A549 (cell line): Measurements from ENCODE around the gene ZNF180. TPM values are rescaled to one million over a fixed set of nuclear protein-coding genes. Genes with fewer than 3 reads are reported as not detected.

Experiments
- ATAC-seq, 2 experiments: fragments of 200-7000 bp in 1 of 2; fragments of >200 bp in 1 of 2; cut with Nextera tagmentation in 1 of 2; cut with Tn5 transposase in 1 of 2; 3 replicates each; pipeline versions ENCODE4 v1.8.0 to v1.9.1; 2018 to 2020; ENCODE audit warnings: mild to moderate bottlenecking in 1 of 2, moderate library complexity in 1 of 2
- CTCF ChIA-PET: fragments of 300-600 bp; sonication (Branson Sonifier 250); formaldehyde crosslinking; extraction: SDS; loops from one replicate; lab custom pipeline; 2021; ENCODE audit warnings: antibody characterized with exemption, inconsistent platforms; lab: Yijun Ruan, JAX
- POLR2A ChIA-PET: fragments of 350-600 bp; formaldehyde crosslinking; extraction: SDS; loops from one replicate; lab custom pipeline; 2021; ENCODE audit warnings: antibody characterized with exemption, inconsistent platforms; lab: Yijun Ruan, JAX
- DNase-seq, 2 experiments: peaks; one replicate each; pipeline versions ENCODE4 v3.0.0 to v3.0.0-alpha.2; 2011 to 2016; ENCODE audit warnings: low read depth in 1 of 2, low spot score in 1 of 2
- FAIRE-seq: peaks from 2 replicates; lab custom pipeline; 2011; peaks lifted over from hg19 to GRCh38; lab: Jason Lieb, UNC
- H3K27ac ChIP-seq, 2 experiments: fragments of >200 bp; sonication (Bioruptor Twin); formaldehyde crosslinking; 3 replicates each; pipeline ENCODE4 v1.5.1; 2016 to 2017
- H3K4me1 ChIP-seq: fragments of >200 bp; sonication (Bioruptor Twin); formaldehyde crosslinking; 3 replicates; pipeline ENCODE4 v1.6.1; 2016
- H3K4me2 ChIP-seq: fragments of >200 bp; sonication (Bioruptor Twin); formaldehyde crosslinking; 3 replicates; pipeline ENCODE4 v1.6.1; 2016
- H3K4me3 ChIP-seq: fragments of >200 bp; sonication (Bioruptor Twin); formaldehyde crosslinking; 3 replicates; pipeline ENCODE4 v1.5.1; 2016
- H3K9me3 ChIP-seq: fragments of >200 bp; sonication (Bioruptor Twin); formaldehyde crosslinking; 3 replicates; pipeline ENCODE4 v1.6.1; 2016
- ATOH8 ChIP-seq: fragments of 250-450 bp; sonication (Bioruptor Pico); IDR thresholded peaks from 2 replicates; pipeline ENCODE4 v1.5.0; 2020; ENCODE audit warnings: low read depth, mild to moderate bottlenecking, moderate library complexity
- BCL3 ChIP-seq: fragments of >200 bp; sonication (Bioruptor Twin); formaldehyde crosslinking; IDR thresholded peaks from 3 replicates; pipeline ENCODE4 v1.6.1; 2016
- BHLHE40 ChIP-seq: IDR thresholded peaks from 2 replicates; pipeline ENCODE4 v1.6.1; 2012; ENCODE audit warnings: low read depth, low read length, inconsistent platforms
- CBX2 ChIP-seq: fragments of 200-600 bp; sonication (generic); IDR thresholded peaks from 2 replicates; pipeline ENCODE4 v1.6.1; 2016; ENCODE audit warnings: low read depth, mild to moderate bottlenecking, borderline replicate concordance
- CHD4 ChIP-seq: fragments of 200-600 bp; sonication (generic); IDR thresholded peaks from 2 replicates; pipeline ENCODE4 v1.6.1; 2016; ENCODE audit warnings: antibody characterized with exemption, mild to moderate bottlenecking, borderline replicate concordance
- ELK1 ChIP-seq: fragments of 150-350 bp; IDR thresholded peaks from 2 replicates; pipeline ENCODE4 v1.6.1; 2014; ENCODE audit warnings: low read depth, mild to moderate bottlenecking, low read length
- EP300 ChIP-seq, 2 experiments: fragments of >200 bp; sonication (Bioruptor Twin); formaldehyde crosslinking; IDR thresholded peaks; 2 replicates in 1 of 2; 3 replicates in 1 of 2; pipeline ENCODE4 v1.6.1; 2016 to 2017
- FOSB ChIP-seq: fragments of 250-450 bp; sonication (Bioruptor Pico); IDR thresholded peaks from 2 replicates; pipeline ENCODE4 v1.5.0; 2020; ENCODE audit warnings: mild to moderate bottlenecking, moderate library complexity
- FOXS1 ChIP-seq: fragments of 250-450 bp; sonication (Bioruptor Pico); IDR thresholded peaks from 2 replicates; pipeline ENCODE4 v1.5.0; 2020; ENCODE audit warnings: mild to moderate bottlenecking, moderate library complexity
- HDAC2 ChIP-seq: fragments of 200-600 bp; sonication (generic); IDR thresholded peaks from 2 replicates; pipeline ENCODE4 v1.6.1; 2016
- HMGXB4 ChIP-seq: fragments of 250-450 bp; sonication (Bioruptor Pico); IDR thresholded peaks from 2 replicates; pipeline ENCODE4 v1.5.0; 2021; ENCODE audit warnings: mild to moderate bottlenecking, moderate library complexity, borderline replicate concordance
- HOXA7 ChIP-seq: fragments of 250-450 bp; sonication (Bioruptor Pico); IDR thresholded peaks from 2 replicates; pipeline ENCODE4 v1.5.0; 2020; ENCODE audit warnings: mild to moderate bottlenecking, moderate library complexity
- JUN ChIP-seq, 2 experiments: fragments of >200 bp; sonication (Bioruptor Twin); formaldehyde crosslinking; IDR thresholded peaks; 2 replicates in 1 of 2; 3 replicates in 1 of 2; pipeline ENCODE4 v1.6.1; 2016 to 2017
- JUNB ChIP-seq: fragments of >200 bp; sonication (Bioruptor Twin); formaldehyde crosslinking; IDR thresholded peaks from 2 replicates; pipeline ENCODE4 v1.6.1; 2016
- KDM1A ChIP-seq: fragments of 200-600 bp; sonication (generic); IDR thresholded peaks from 2 replicates; pipeline ENCODE4 v1.6.1; 2016; ENCODE audit warnings: low read depth, mild to moderate bottlenecking
- MAFK ChIP-seq: fragments of 450-650 bp; IDR thresholded peaks from 2 replicates; pipeline ENCODE4 v1.6.1; 2014; ENCODE audit not compliant: partially characterized antibody
- MAZ ChIP-seq: fragments of 150-350 bp; IDR thresholded peaks from 2 replicates; pipeline ENCODE4 v1.6.1; 2014; ENCODE audit warnings: antibody characterized with exemption, low read depth, low read length, borderline replicate concordance
- NFE2L2 ChIP-seq: fragments of 150-350 bp; conservative IDR thresholded peaks from 2 replicates; pipeline ENCODE4 v1.6.1; 2014; ENCODE audit warnings: low read length
- NPAS2 ChIP-seq: fragments of 250-450 bp; sonication (Bioruptor Pico); IDR thresholded peaks from 2 replicates; pipeline ENCODE4 v1.8.0; 2022; ENCODE audit warnings: mild to moderate bottlenecking, moderate library complexity, borderline replicate concordance
- PBX3 ChIP-seq: IDR thresholded peaks from 2 replicates; pipeline ENCODE4 v1.6.1; 2012
- POLR2AphosphoS2 ChIP-seq: conservative IDR thresholded peaks from 2 replicates; pipeline ENCODE4 v1.6.1; 2012; ENCODE audit warnings: low read length, improper control_type of control experiment, inconsistent platforms
- RAD21 ChIP-seq, 2 experiments: fragments of >200 bp in 1 of 2; sonication (Bioruptor Twin) in 1 of 2; formaldehyde crosslinking in 1 of 2; IDR thresholded peaks in 1 of 2; conservative IDR thresholded peaks in 1 of 2; 2 replicates in 1 of 2; 3 replicates in 1 of 2; pipeline ENCODE4 v1.6.1; 2012 to 2018; ENCODE audit warnings: inconsistent platforms in 1 of 2
- RARB ChIP-seq: fragments of 250-450 bp; sonication (Bioruptor Pico); IDR thresholded peaks from 2 replicates; pipeline ENCODE4 v1.8.0; 2021; ENCODE audit warnings: mild to moderate bottlenecking, moderate library complexity
- RFX5 ChIP-seq: fragments of 450-650 bp; IDR thresholded peaks from 2 replicates; pipeline ENCODE4 v1.7.1; 2014; ENCODE audit warnings: antibody characterized with exemption, mild to moderate bottlenecking, moderate library complexity
- RNF2 ChIP-seq: fragments of 200-600 bp; sonication (generic); IDR thresholded peaks from 2 replicates; pipeline ENCODE4 v1.6.1; 2016; ENCODE audit warnings: low read depth, mild to moderate bottlenecking, antibody characterized with exemption, moderate library complexity, borderline replicate concordance
- TFCP2L1 ChIP-seq: fragments of 250-450 bp; sonication (Bioruptor Pico); IDR thresholded peaks from 2 replicates; pipeline ENCODE4 v1.5.0; 2021; ENCODE audit warnings: mild to moderate bottlenecking
- ZFP36 ChIP-seq: fragments of 450-650 bp; IDR thresholded peaks from 2 replicates; pipeline ENCODE4 v1.6.1; 2014; ENCODE audit warnings: borderline replicate concordance; ENCODE audit not compliant: partially characterized antibody
- ZSCAN20 ChIP-seq: fragments of 250-450 bp; sonication (Bioruptor Pico); IDR thresholded peaks from 2 replicates; pipeline ENCODE4 v1.8.0; 2022; ENCODE audit warnings: mild to moderate bottlenecking, moderate library complexity
- WGBS: methylation state at CpG from one replicate; pipeline ENCODE4 v1.1.6; 2017; ENCODE audit errors: missing lambda C conversion rate; 5-methylcytosine and 5-hydroxymethylcytosine counted together
- polyA minus RNA-seq: library from RNA; depleted of rRNA, polyadenylated mRNA; stranded (reverse); fragments of >200 nt; gene quantifications from 2 replicates; pipeline ENCODE4 v1.2.3, GENCODE V29; 2011; rRNA and poly(A)+ RNA removed
- polyA plus RNA-seq, 4 experiments: library from polyadenylated mRNA; depleted of rRNA in 3 of 4; stranded (reverse); fragments of >200 nt; fragmentation: RNase III in 1 of 4; extraction: RNeasy Plus Mini Kit Qiagen cat#74134 plus additional on column Dnase treatment in 1 of 4; gene quantifications; 2 replicates in 3 of 4; 3 replicates in 1 of 4; pipeline ENCODE4 v1.2.3, GENCODE V29; 2011 to 2017
- TF ChIP-seq, protein P1 (sequence below): fragments of >200 bp; sonication (Bioruptor Twin); formaldehyde crosslinking; IDR thresholded peaks from 3 replicates; pipeline ENCODE4 v1.5.1; 2016

ZNF180 gene
- polyA plus RNA-seq (2011; rRNA removed) (4.1 and 7.7 TPM in 2 replicates), polyA plus RNA-seq (2017; fragmentation: RNase III; extraction: RNeasy Plus Mini Kit Qiagen cat#74134 plus additional on column Dnase treatment) (8.1 to 8.7 TPM (median 8.1 TPM) in 3 replicates), polyA minus RNA-seq (2.2 and 2.9 TPM in 2 replicates)
- polyA plus RNA-seq (2012; cell fraction: cytosol; rRNA removed): 2.7 and 4.4 TPM in 2 replicates
- polyA plus RNA-seq (2012; cell fraction: nucleus; rRNA removed): 6.6 and 7.7 TPM in 2 replicates

- Histone ChIP-seq H3K4me2 (peak within 1 kb of the TSS; percentile 82), H3K9me3 (peaks cover 64% of the 10 kb centered on the region), H3K27ac (peak within 1 kb of the TSS; percentile 88 to 90), H3K4me1 (peaks cover 5% of the 10 kb centered on the region; the same call in 1 of the 3 replicates), H3K4me3 (peak within 1 kb of the TSS; percentile 77)
- DNase-seq: peak; percentile 98 to 99
- peak; percentile 32 for FAIRE-seq
- CTCF ChIA-PET: interaction anchor here (0.6 to 1.4 kb wide), 10 partner anchors 9 to 752 kb away, joined by 3 to 5 read pairs (median 3); no protein-coding TSS in a partner anchor
- under 1% methylated on average over 54 of the region's 78 CpGs for WGBS
- POLR2A ChIA-PET: interaction anchor here (0.7 to 1.8 kb wide), 12 partner anchors 9 to 549 kb away, joined by 3 to 7 read pairs (median 4); partner anchors contain the start of genes PVR, ZNF221, ZNF224 and ZNF226
- peak; percentile 92 to 96 for ATAC-seq
- TF ChIP-seq JUN (IDR thresholded peaks at IDR 0.05): peak; percentile 74 to 98; a peak in 4 of 5 replicates
- no peak for TF ChIP-seq ATOH8 (CRISPR knock-in tag)
- peak; percentile 86; the same call in 2 of the 3 replicates for TF ChIP-seq BCL3
- no peak; the same call in 1 of the 2 replicates for TF ChIP-seq PBX3
- TF ChIP-seq FOSB (CRISPR knock-in tag): no peak
- no peak for TF ChIP-seq RNF2
- peak; percentile 39; the same call in 1 of the 2 replicates for TF ChIP-seq MAZ
- TF ChIP-seq NFE2L2: no peak
- TF ChIP-seq, protein P1, sequence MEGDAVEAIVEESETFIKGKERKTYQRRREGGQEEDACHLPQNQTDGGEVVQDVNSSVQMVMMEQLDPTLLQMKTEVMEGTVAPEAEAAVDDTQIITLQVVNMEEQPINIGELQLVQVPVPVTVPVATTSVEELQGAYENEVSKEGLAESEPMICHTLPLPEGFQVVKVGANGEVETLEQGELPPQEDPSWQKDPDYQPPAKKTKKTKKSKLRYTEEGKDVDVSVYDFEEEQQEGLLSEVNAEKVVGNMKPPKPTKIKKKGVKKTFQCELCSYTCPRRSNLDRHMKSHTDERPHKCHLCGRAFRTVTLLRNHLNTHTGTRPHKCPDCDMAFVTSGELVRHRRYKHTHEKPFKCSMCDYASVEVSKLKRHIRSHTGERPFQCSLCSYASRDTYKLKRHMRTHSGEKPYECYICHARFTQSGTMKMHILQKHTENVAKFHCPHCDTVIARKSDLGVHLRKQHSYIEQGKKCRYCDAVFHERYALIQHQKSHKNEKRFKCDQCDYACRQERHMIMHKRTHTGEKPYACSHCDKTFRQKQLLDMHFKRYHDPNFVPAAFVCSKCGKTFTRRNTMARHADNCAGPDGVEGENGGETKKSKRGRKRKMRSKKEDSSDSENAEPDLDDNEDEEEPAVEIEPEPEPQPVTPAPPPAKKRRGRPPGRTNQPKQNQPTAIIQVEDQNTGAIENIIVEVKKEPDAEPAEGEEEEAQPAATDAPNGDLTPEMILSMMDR: peak; percentile 26; the same call in 1 of the 3 replicates
- TF ChIP-seq HMGXB4 (CRISPR knock-in tag): peak; percentile 80
- no peak for TF ChIP-seq BHLHE40
- peak; percentile 10 to 39; a peak in 1 of 5 replicates for TF ChIP-seq RAD21 (conservative IDR thresholded peaks at IDR 0.05 in 1 of 2, IDR thresholded peaks at IDR 0.05 in 1 of 2)
- TF ChIP-seq FOXS1 (CRISPR knock-in tag): no peak
- no peak for TF ChIP-seq MAFK
- no peak for TF ChIP-seq ZFP36
- no peak for TF ChIP-seq RARB (CRISPR knock-in tag)
- TF ChIP-seq HOXA7 (CRISPR knock-in tag): no peak
- TF ChIP-seq KDM1A: no peak
- TF ChIP-seq JUNB: no peak
- TF ChIP-seq HDAC2: no peak
- TF ChIP-seq ZSCAN20 (CRISPR knock-in tag): no peak
- TF ChIP-seq CHD4: no peak
- TF ChIP-seq EP300 (IDR thresholded peaks at IDR 0.05): 0 out of 5 replicates have a peak, but pooled peaks of 1 of the 2 experiments have one; percentile 12
- TF ChIP-seq RFX5: no peak
- TF ChIP-seq NPAS2 (CRISPR knock-in tag): no peak
- no peak for TF ChIP-seq POLR2AphosphoS2
- TF ChIP-seq ELK1: no peak
- TF ChIP-seq TFCP2L1: no peak; the same call in 1 of the 2 replicates
- TF ChIP-seq CBX2: no peak
Measured at GRCh38 chr19:44499962-44500949, at the start of gene ZNF180. Gene ZNF180, minus strand, starts transcription at chr19:44500522. Its CDS starts 3,188 bp downstream, at chr19:44497334.
